Measurements from ENCODE around the gene ARHGDIA.

The ARHGDIA gene

GRCh38 chr17:81844327-81844851 lies 26.7 kb downstream of the ARHGDIA start:
- Histone ChIP-seq H3K9me2 (replicated peaks; ENCODE audit: insufficient read depth, low read length) (no peaks in the 10 kb centered on the region), H3K4me1 (ENCODE audit: low read length) (no peaks in the 10 kb centered on the region), H3F3A (ENCODE audit: insufficient read depth, low read length) (peaks cover 15% of the 10 kb centered on the region; the same call in 1 of the 2 replicates), H3K36me3 (replicated peaks; ENCODE audit: insufficient read depth, low read length) (peaks cover 18% of the 10 kb centered on the region; the same call in 1 of the 2 replicates), H2AFZ (ENCODE audit: low read length) (no peak overlapping the region), H3K9me3 (replicated peaks; ENCODE audit: insufficient read depth, low read length) (no peaks in the 10 kb centered on the region), H4K20me1 (ENCODE audit: insufficient read depth, low read length) (no peaks in the 10 kb centered on the region; the same call in 1 of the 2 replicates), H3K4me3 (ENCODE audit: low read length) (no peak overlapping the region), H3K27me3 (replicated peaks; ENCODE audit: insufficient read depth, low read length) (no peaks in the 10 kb centered on the region), H3K79me2 (ENCODE audit: low read length) (peaks cover 5% of the 10 kb centered on the region; the same call in 1 of the 2 replicates), H3K9ac (ENCODE audit: low read length) (no peak overlapping the region), H3K27ac (ENCODE audit: low read length) (no peak overlapping the region), H3K4me2 (ENCODE audit: low read depth, low read length) (no peak overlapping the region)
- no peak for DNase-seq
- TF ChIP-seq CTCF (IDR thresholded peaks at IDR 0.05; ENCODE audit: low read length): no peak
- no peak for TF ChIP-seq EZH2 (optimal IDR thresholded peaks at IDR 0.05; ENCODE audit: low read depth, low read length)
- TF ChIP-seq EZH2phosphoT487 (IDR thresholded peaks at IDR 0.05; ENCODE audit: low read length): no peak

- Histone ChIP-seq H3F3A (ENCODE audit: insufficient read depth, low read length) (peaks cover 15% of the 10 kb centered on the region; the same call in 1 of the 2 replicates), H3K27me3 (replicated peaks; ENCODE audit: insufficient read depth, low read length) (no peaks in the 10 kb centered on the region), H3K4me3 (ENCODE audit: low read length) (no peak overlapping the region), H3K4me1 (ENCODE audit: low read length) (no peaks in the 10 kb centered on the region), H3K4me2 (ENCODE audit: low read depth, low read length) (no peak overlapping the region), H4K20me1 (ENCODE audit: insufficient read depth, low read length) (no peaks in the 10 kb centered on the region; the same call in 1 of the 2 replicates), H3K9me2 (replicated peaks; ENCODE audit: insufficient read depth, low read length) (no peaks in the 10 kb centered on the region), H2AFZ (ENCODE audit: low read length) (no peak overlapping the region), H3K27ac (ENCODE audit: low read length) (no peak overlapping the region), H3K79me2 (ENCODE audit: low read length) (peaks cover 5% of the 10 kb centered on the region; the same call in 1 of the 2 replicates), H3K36me3 (replicated peaks; ENCODE audit: insufficient read depth, low read length) (peaks cover 18% of the 10 kb centered on the region; the same call in 1 of the 2 replicates), H3K9ac (ENCODE audit: low read length) (no peak overlapping the region), H3K9me3 (replicated peaks; ENCODE audit: insufficient read depth, low read length) (no peaks in the 10 kb centered on the region)
- TF ChIP-seq CTCF (IDR thresholded peaks at IDR 0.05; ENCODE audit: low read length) (no peak), EZH2phosphoT487 (IDR thresholded peaks at IDR 0.05; ENCODE audit: low read length) (no peak), EZH2 (optimal IDR thresholded peaks at IDR 0.05; ENCODE audit: low read depth, low read length) (no peak)
- DNase-seq: no peak
Observed at GRCh38 chr17:81843713-81844326, 27.3 kb downstream of the ARHGDIA start.

- DNase-seq: no peak
- H3K4me2 ChIP-seq (ENCODE audit: low read depth, low read length): no peak overlapping the region
- H3K36me3 ChIP-seq (replicated peaks; ENCODE audit: insufficient read depth, low read length): peaks cover 16% of the 10 kb centered on the region; the same call in 1 of the 2 replicates
- H3K9me3 ChIP-seq (replicated peaks; ENCODE audit: insufficient read depth, low read length): no peaks in the 10 kb centered on the region
- no peaks in the 10 kb centered on the region for H3K9me2 ChIP-seq (replicated peaks; ENCODE audit: insufficient read depth, low read length)
- H3K9ac ChIP-seq (ENCODE audit: low read length): no peak overlapping the region
- TF ChIP-seq EZH2phosphoT487 (IDR thresholded peaks at IDR 0.05; ENCODE audit: low read length): no peak
- no peak for TF ChIP-seq EZH2 (optimal IDR thresholded peaks at IDR 0.05; ENCODE audit: low read depth, low read length)
- no peak for TF ChIP-seq CTCF (IDR thresholded peaks at IDR 0.05; ENCODE audit: low read length)
- no peaks in the 10 kb centered on the region; the same call in 1 of the 2 replicates for H3K27me3 ChIP-seq (replicated peaks; ENCODE audit: insufficient read depth, low read length)
- peaks cover 5% of the 10 kb centered on the region; the same call in 1 of the 2 replicates for H3K79me2 ChIP-seq (ENCODE audit: low read length)
- H3K27ac ChIP-seq (ENCODE audit: low read length): no peak overlapping the region
- no peak overlapping the region for H2AFZ ChIP-seq (ENCODE audit: low read length)
- no peak overlapping the region for H3K4me3 ChIP-seq (ENCODE audit: low read length)
- no peaks in the 10 kb centered on the region for H3K4me1 ChIP-seq (ENCODE audit: low read length)
- peaks cover 15% of the 10 kb centered on the region; the same call in 1 of the 2 replicates for H3F3A ChIP-seq (ENCODE audit: insufficient read depth, low read length)
- H4K20me1 ChIP-seq (ENCODE audit: insufficient read depth, low read length): no peaks in the 10 kb centered on the region; the same call in 1 of the 2 replicates
Observed at GRCh38 chr17:81842725-81843504, 28.2 kb downstream of the ARHGDIA start.

All from MM.1S (cell line).